BE2C (cell line): ENCODE data around the gene LTBP3.

ENCODE experiments used
- DNase-seq: peaks from one replicate; pipeline ENCODE4 v3.0.0-alpha.2; 2020
- H3K27me3 ChIP-seq: fragments of 250-450 bp; sonication (Bioruptor Pico); 2 replicates; pipeline ENCODE4 v1.5.1; 2020; ENCODE audit warnings: mild to moderate bottlenecking
- H3K36me3 ChIP-seq: fragments of 250-450 bp; sonication (Bioruptor Pico); 2 replicates; pipeline ENCODE4 v1.5.1; 2020; ENCODE audit warnings: mild to moderate bottlenecking
- H3K4me1 ChIP-seq: fragments of 250-450 bp; sonication (Bioruptor Pico); 2 replicates; pipeline ENCODE4 v1.5.1; 2020
- H3K4me3 ChIP-seq: 2 replicates; pipeline ENCODE4 v1.5.1; 2011; ENCODE audit warnings: low read depth, low read length
- H3K9me3 ChIP-seq: fragments of 250-450 bp; sonication (Bioruptor Pico); 2 replicates; pipeline ENCODE4 v1.5.1; 2020
- CTCF ChIP-seq: IDR thresholded peaks from 2 replicates; pipeline ENCODE4 v1.5.1; 2012; ENCODE audit warnings: mild to moderate bottlenecking, low read depth, low read length

Gene LTBP3

GRCh38 chr11:65554057-65554818 is 3.9 kb downstream of the LTBP3 start:
- no peak for DNase-seq
- no peak for TF ChIP-seq CTCF
- H3K4me1 ChIP-seq = peaks cover 7% of the 10 kb centered on the region
- no peaks in the 10 kb centered on the region for H3K9me3 ChIP-seq
- H3K4me3 ChIP-seq = no peak overlapping the region
- H3K36me3 ChIP-seq = no peaks in the 10 kb centered on the region; the same call in 1 of the 2 replicates
- H3K27me3 ChIP-seq = no peaks in the 10 kb centered on the region

GRCh38 chr11:65553301-65554001 is 4.7 kb downstream of the LTBP3 start:
- H3K9me3 ChIP-seq = no peaks in the 10 kb centered on the region
- peaks cover 7% of the 10 kb centered on the region for H3K4me1 ChIP-seq
- no peak overlapping the region for H3K4me3 ChIP-seq
- TF ChIP-seq CTCF = no peak
- no peaks in the 10 kb centered on the region; the same call in 1 of the 2 replicates for H3K36me3 ChIP-seq
- peak; percentile 44 for DNase-seq
- H3K27me3 ChIP-seq = no peaks in the 10 kb centered on the region

GRCh38 chr11:65552388-65552951 is 5.7 kb downstream of the LTBP3 start:
- Histone ChIP-seq H3K4me3 (no peak overlapping the region), H3K36me3 (no peaks in the 10 kb centered on the region; the same call in 1 of the 2 replicates), H3K4me1 (peaks cover 7% of the 10 kb centered on the region), H3K27me3 (no peaks in the 10 kb centered on the region), H3K9me3 (no peaks in the 10 kb centered on the region)
- no peak for TF ChIP-seq CTCF
- DNase-seq = no peak

DNA sequence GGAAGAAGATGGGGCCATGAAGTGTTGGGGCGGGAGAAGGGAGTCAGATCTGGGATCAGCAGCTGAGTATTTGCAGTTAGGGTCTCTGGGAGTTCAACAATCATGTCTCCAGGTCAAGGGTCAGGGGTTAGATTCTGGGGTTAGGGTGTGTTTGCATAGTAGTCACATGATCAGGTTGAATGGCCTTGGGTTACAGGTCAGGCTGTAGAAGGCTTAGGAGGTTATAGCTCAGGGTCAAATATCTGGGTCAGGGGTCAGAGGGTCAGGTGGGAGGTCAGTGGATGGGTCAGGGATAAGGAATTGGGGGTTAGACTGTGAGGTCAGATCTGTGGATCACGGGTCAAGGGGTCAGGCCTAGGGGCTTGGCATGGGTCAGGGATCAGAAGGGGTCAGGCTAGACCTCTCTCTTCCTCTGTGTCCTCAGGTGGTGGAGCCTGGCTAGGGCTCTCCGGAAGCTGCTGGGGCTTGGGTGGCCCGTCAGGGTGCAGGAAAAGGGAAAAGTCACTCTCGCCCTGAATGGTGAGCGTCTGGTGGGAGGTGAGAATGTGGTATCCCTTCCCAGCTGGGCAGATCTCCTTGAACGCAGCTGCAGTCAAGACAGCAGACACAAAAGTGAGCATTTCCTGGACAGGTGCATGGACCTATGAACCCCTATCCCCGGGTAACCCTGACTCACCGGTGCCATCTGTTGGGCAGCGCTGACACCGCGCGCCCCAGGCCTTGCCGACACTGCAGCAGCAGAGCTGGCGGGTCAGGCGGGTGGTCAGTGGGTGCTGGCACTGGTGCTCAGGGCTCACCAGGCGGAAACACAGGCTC is 6.4 kb downstream of the LTBP3 start:
- peak; percentile 58 for DNase-seq
- Histone ChIP-seq H3K9me3 (no peaks in the 10 kb centered on the region), H3K27me3 (no peaks in the 10 kb centered on the region), H3K36me3 (no peaks in the 10 kb centered on the region; the same call in 1 of the 2 replicates), H3K4me1 (peaks cover 7% of the 10 kb centered on the region), H3K4me3 (no peak overlapping the region)
- TF ChIP-seq CTCF = peak; percentile 50

- TF ChIP-seq CTCF = no peak
- H3K4me1 ChIP-seq = no peaks in the 10 kb centered on the region
- H3K36me3 ChIP-seq = no peaks in the 10 kb centered on the region; the same call in 1 of the 2 replicates
- H3K27me3 ChIP-seq = no peaks in the 10 kb centered on the region
- DNase-seq = no peak
- H3K9me3 ChIP-seq = no peaks in the 10 kb centered on the region
- H3K4me3 ChIP-seq = no peak overlapping the region
These were observed 9.1 kb downstream of the LTBP3 start for GRCh38 chr11:65549096-65549495.
